H1 (cell line): ENCODE measurements around the gene CACNA1C. TPM values are rescaled to one million over a fixed set of nuclear protein-coding genes. Genes with fewer than 3 reads are reported as not detected.

Experiments
- CTCF ChIA-PET: fragments of 300-600 bp; sonication (Branson Sonifier 250); formaldehyde crosslinking; loops from one replicate; lab custom pipeline; 2021; ENCODE audit not compliant: partially characterized antibody; lab: Charles Lee
- POLR2A ChIA-PET: fragments of 300-600 bp; sonication (Branson Sonifier 250); formaldehyde crosslinking; loops from one replicate; lab custom pipeline; 2021; ENCODE audit warnings: inconsistent platforms; ENCODE audit not compliant: partially characterized antibody; lab: Charles Lee
- DNase-seq, 2 experiments: peaks; one replicate each; pipeline versions ENCODE4 v3.0.0 to v3.0.0-alpha.2; 2010 to 2022; ENCODE audit warnings: low spot score in 2 of 2, low read depth in 1 of 2, mixed read lengths in 1 of 2
- FAIRE-seq: peaks from 2 replicates; lab custom pipeline; 2011; peaks lifted over from hg19 to GRCh38; lab: Jason Lieb, UNC
- H2AFZ ChIP-seq: 2 replicates; pipeline ENCODE4 v1.8.1; 2012; ENCODE audit warnings: low read length, inconsistent platforms
- H2AK5ac ChIP-seq: 2 replicates; pipeline ENCODE4 v1.6.1; 2013; ENCODE audit warnings: low read depth, low read length
- H2BK120ac ChIP-seq: replicated peaks from 2 replicates; pipeline ENCODE3; 2013; ENCODE audit warnings: low read depth, low read length, inconsistent platforms
- H2BK12ac ChIP-seq: 2 replicates; pipeline ENCODE4 v1.6.1; 2013; ENCODE audit warnings: low read depth, low read length
- H2BK15ac ChIP-seq: 2 replicates; pipeline ENCODE4 v1.6.1; 2013; ENCODE audit warnings: low read length
- H2BK20ac ChIP-seq: 2 replicates; pipeline ENCODE4 v1.6.1; 2013; ENCODE audit warnings: low read length
- H2BK5ac ChIP-seq: 2 replicates; pipeline ENCODE4 v1.6.1; 2013; ENCODE audit warnings: low read depth, low read length
- H3K14ac ChIP-seq: 2 replicates; pipeline ENCODE4 v1.6.1; 2013; ENCODE audit warnings: inconsistent platforms; ENCODE audit not compliant: insufficient read length
- H3K18ac ChIP-seq: 2 replicates; pipeline ENCODE4 v1.6.1; 2013; ENCODE audit warnings: low read length; ENCODE audit errors: extremely low read depth
- H3K23ac ChIP-seq: 2 replicates; pipeline ENCODE4 v1.6.1; 2013; ENCODE audit warnings: inconsistent platforms; ENCODE audit not compliant: insufficient read length
- H3K23me2 ChIP-seq: 2 replicates; pipeline ENCODE4 v1.6.1; 2013; ENCODE audit warnings: low read depth, low read length
- H3K27ac ChIP-seq: 2 replicates; pipeline ENCODE4 v1.6.1; 2011; ENCODE audit warnings: low read depth, low read length, inconsistent platforms
- H3K27me3 ChIP-seq, 4 experiments: replicated peaks in 1 of 4; 1 replicate in 1 of 4; 2 replicates in 3 of 4; pipeline versions ENCODE4 v1.6.1 to v1.8.1; 2011 to 2013; ENCODE audit warnings: low read length in 3 of 4, mild to moderate bottlenecking in 3 of 4, inconsistent platforms in 2 of 4, mixed read lengths in 2 of 4, moderate library complexity in 1 of 4; ENCODE audit not compliant: control insufficient read depth in 3 of 4, insufficient read depth in 3 of 4; ENCODE audit errors: extremely low read depth in 1 of 4
- H3K36me3 ChIP-seq, 4 experiments: 2 replicates each; pipeline versions ENCODE4 v1.6.1 to v1.8.1; 2011 to 2013; ENCODE audit warnings: mild to moderate bottlenecking in 4 of 4, low read length in 3 of 4, moderate library complexity in 2 of 4, control low read depth in 1 of 4, inconsistent platforms in 1 of 4; ENCODE audit not compliant: insufficient read depth in 4 of 4, control insufficient read depth in 2 of 4
- H3K4ac ChIP-seq: replicated peaks from 2 replicates; pipeline ENCODE3; 2013; ENCODE audit warnings: low read length, low read depth, mixed read lengths, inconsistent platforms; ENCODE audit not compliant: insufficient read length
- H3K4me1 ChIP-seq, 4 experiments: replicated peaks in 1 of 4; 1 replicate in 1 of 4; 2 replicates in 3 of 4; pipeline versions ENCODE4 v1.6.1 to v1.8.1; 2011 to 2013; ENCODE audit warnings: low read length in 3 of 4, inconsistent platforms in 2 of 4, mixed read lengths in 1 of 4; ENCODE audit not compliant: insufficient read depth in 4 of 4, control insufficient read depth in 3 of 4
- H3K4me2 ChIP-seq, 2 experiments: 2 replicates each; pipeline versions ENCODE4 v1.6.1 to v1.8.1; 2011 to 2013; ENCODE audit warnings: low read depth in 2 of 2, low read length in 2 of 2, control low read depth in 1 of 2, inconsistent platforms in 1 of 2, mild to moderate bottlenecking in 1 of 2; ENCODE audit not compliant: insufficient read depth in 1 of 2
- H3K4me3 ChIP-seq, 4 experiments: fragments of 200-600, 300-600 bp in 1 of 4; sonication (generic), shearing (Covaris generic), sonication (Bioruptor Twin) in 1 of 4; 2 replicates each; pipeline versions ENCODE4 v1.5.1 to v1.8.1; 2011 to 2016; ENCODE audit warnings: low read length in 4 of 4, low read depth in 3 of 4, control low read depth in 2 of 4, inconsistent platforms in 2 of 4, mild to moderate bottlenecking in 2 of 4, mixed read lengths in 1 of 4, moderate library complexity in 1 of 4; ENCODE audit not compliant: insufficient read depth in 2 of 4; ENCODE audit errors: extremely low read depth in 1 of 4
- H3K56ac ChIP-seq: replicated peaks from 2 replicates; pipeline ENCODE3; 2013; ENCODE audit warnings: low read depth, mild to moderate bottlenecking, mixed read lengths, low read length, inconsistent platforms; ENCODE audit not compliant: insufficient read length
- H3K79me1 ChIP-seq: 2 replicates; pipeline ENCODE4 v1.6.1; 2013; ENCODE audit warnings: low read depth, low read length, control low read depth
- H3K79me2 ChIP-seq, 2 experiments: 2 replicates each; pipeline versions ENCODE4 v1.6.1 to v1.8.1; 2012 to 2013; ENCODE audit warnings: low read length in 2 of 2, mild to moderate bottlenecking in 2 of 2, inconsistent platforms in 1 of 2; ENCODE audit not compliant: insufficient read depth in 2 of 2, control insufficient read depth in 1 of 2
- H3K9ac ChIP-seq, 4 experiments: replicated peaks in 1 of 4; 1 replicate in 1 of 4; 2 replicates in 3 of 4; pipeline versions ENCODE4 v1.6.1 to v1.8.1; 2011 to 2013; ENCODE audit warnings: low read depth in 3 of 4, low read length in 3 of 4, control low read depth in 2 of 4, mild to moderate bottlenecking in 2 of 4, moderate library complexity in 2 of 4, inconsistent platforms in 1 of 4; ENCODE audit errors: extremely low read depth in 1 of 4
- H3K9me3 ChIP-seq, 2 experiments: 2 replicates each; pipeline versions ENCODE4 v1.6.1 to v1.8.1; 2012 to 2013; ENCODE audit warnings: mild to moderate bottlenecking in 2 of 2, moderate library complexity in 2 of 2, control low read depth in 1 of 2, inconsistent platforms in 1 of 2, low read depth in 1 of 2, low read length in 1 of 2, mixed read lengths in 1 of 2; ENCODE audit not compliant: insufficient read depth in 2 of 2
- H4K20me1 ChIP-seq, 2 experiments: replicated peaks in 1 of 2; 2 replicates each; pipeline versions ENCODE3 to v1.8.1; 2011 to 2013; ENCODE audit warnings: inconsistent platforms in 2 of 2, low read length in 2 of 2, mild to moderate bottlenecking in 1 of 2; ENCODE audit not compliant: insufficient read depth in 2 of 2, control insufficient read depth in 1 of 2
- H4K5ac ChIP-seq: 2 replicates; pipeline ENCODE4 v1.6.1; 2013; ENCODE audit warnings: low read length, low read depth, mixed read lengths, inconsistent platforms; ENCODE audit not compliant: insufficient read length
- H4K8ac ChIP-seq: 2 replicates; pipeline ENCODE4 v1.8.0; 2013; ENCODE audit warnings: mild to moderate bottlenecking, moderate library complexity, low read length, inconsistent platforms; ENCODE audit not compliant: insufficient read depth; ENCODE audit errors: extremely low read depth
- H4K91ac ChIP-seq: replicated peaks from 2 replicates; pipeline ENCODE3; 2013; ENCODE audit warnings: low read length, mixed read lengths, inconsistent platforms; ENCODE audit not compliant: insufficient read length
- EP300 ChIP-seq, 2 experiments: IDR thresholded peaks; 1 replicate in 1 of 2; 2 replicates in 1 of 2; pipeline ENCODE4 v1.6.1; 2011 to 2012; ENCODE audit warnings: low read depth in 2 of 2, low read length in 2 of 2, mild to moderate bottlenecking in 2 of 2, borderline replicate concordance in 1 of 2, inconsistent platforms in 1 of 2, moderate library complexity in 1 of 2
- FOSL1 ChIP-seq: IDR thresholded peaks from 2 replicates; pipeline ENCODE4 v1.6.1; 2011; ENCODE audit warnings: mild to moderate bottlenecking, low read depth, low read length, moderate library complexity; ENCODE audit not compliant: insufficient read depth
- PHF8 ChIP-seq: fragments of 200-600 bp; sonication (generic); conservative IDR thresholded peaks from 2 replicates; pipeline ENCODE4 v1.7.1; 2012; ENCODE audit warnings: low read depth, mild to moderate bottlenecking, inconsistent platforms, low read length, moderate library complexity
- RAD21 ChIP-seq, 2 experiments: IDR thresholded peaks in 1 of 2; conservative IDR thresholded peaks in 1 of 2; 2 replicates each; pipeline ENCODE4 v1.6.1; 2011; ENCODE audit warnings: low read depth in 2 of 2, low read length in 2 of 2, improper control_type of control experiment in 1 of 2, inconsistent platforms in 1 of 2, mild to moderate bottlenecking in 1 of 2, moderate library complexity in 1 of 2
- RNF2 ChIP-seq: fragments of 200-900, 300-1000 bp; sonication (generic); IDR thresholded peaks from 2 replicates; pipeline ENCODE4 v1.7.1; 2016; ENCODE audit warnings: borderline replicate concordance, low read depth, mild to moderate bottlenecking, antibody characterized with exemption, low read length; ENCODE audit not compliant: poor library complexity, severe bottlenecking; ENCODE audit errors: missing control alignments
- TAF1 ChIP-seq: IDR thresholded peaks from 2 replicates; pipeline ENCODE4 v1.6.1; 2011; ENCODE audit warnings: mild to moderate bottlenecking, low read depth, low read length
- TAF7 ChIP-seq: optimal IDR thresholded peaks from 2 replicates; pipeline ENCODE3; 2011; ENCODE audit warnings: low read depth, mild to moderate bottlenecking, inconsistent platforms, low read length, moderate library complexity, borderline replicate concordance
- WGBS, 2 experiments: shearing (Covaris generic) in 1 of 2; methylation state at CpG; one replicate each; pipeline versions ENCODE4 v1.1.6 to v1.1.7; 2013 to 2015; ENCODE audit warnings: low lambda C conversion rate in 2 of 2, mixed read lengths in 2 of 2, inconsistent platforms in 1 of 2, low coverage in 1 of 2, missing lambda C conversion rate in 1 of 2; ENCODE audit not compliant: insufficient replicate concordance in 2 of 2, insufficient coverage in 1 of 2, insufficient read length in 1 of 2; ENCODE audit errors: extremely low coverage in 1 of 2, missing lambda C conversion rate in 1 of 2; 5-methylcytosine and 5-hydroxymethylcytosine counted together
- polyA plus RNA-seq, 7 experiments: library from polyadenylated mRNA; depleted of rRNA in 3 of 7; stranded (reverse) in 5 of 7; unstranded in 2 of 7; fragments of >200 nt in 5 of 7; fragments of 200-250 nt in 2 of 7; gene quantifications; 1 replicate in 5 of 7; 2 replicates in 1 of 7; 4 replicates in 1 of 7; pipeline versions ENCODE4 v1.2.1 to v1.2.3, GENCODE V29; 2011 to 2013; ENCODE audit warnings: missing spikeins in 2 of 7, mixed read lengths in 2 of 7
- total RNA-seq: library from RNA; stranded (reverse); fragmentation: NEBNext Ultra II Directional; extraction: Animal tissue kit (Norgen Biotek cat#: 25700); gene quantifications from 2 replicates; pipeline ENCODE4 v1.2.1, GENCODE V29; 2021
- TF ChIP-seq, protein P1 (sequence below): IDR thresholded peaks from 2 replicates; pipeline ENCODE4 v1.6.1; 2012; ENCODE audit warnings: inconsistent platforms
- TF ChIP-seq, protein P2 (sequence below): IDR thresholded peaks from 2 replicates; pipeline ENCODE4 v1.6.1; 2012; ENCODE audit warnings: low read length, inconsistent platforms

The CACNA1C gene
- total and polyA plus RNA-seq, 2 of the 8 experiments (the other 6 are each of a cell fraction or from before 2014, with no cell fraction given), result 1.3 TPM

DNA sequence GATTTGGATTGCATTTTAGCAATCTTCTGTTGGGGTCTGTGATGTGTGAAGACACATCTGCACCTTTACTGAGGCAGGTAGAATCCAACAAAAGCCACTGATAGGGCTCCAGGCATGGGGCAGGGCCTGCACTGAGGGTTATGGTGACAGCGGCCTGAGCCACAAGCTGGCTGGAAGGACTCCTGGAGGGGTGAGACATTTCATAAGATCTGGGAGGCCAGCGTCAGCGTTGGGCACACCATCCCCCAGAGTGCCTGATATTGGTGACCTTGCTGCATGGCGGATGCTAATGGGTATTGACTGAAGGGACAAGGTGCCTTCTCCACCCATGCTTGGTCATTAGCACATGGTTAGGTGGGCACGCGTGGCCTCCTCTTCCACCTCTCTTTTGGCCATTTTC lies 187.6 kb downstream of the CACNA1C start:
- H3K14ac ChIP-seq, result no peak overlapping the region
- FAIRE-seq, result no peak
- H3K36me3 ChIP-seq, result no peaks in the 10 kb centered on the region
- TF ChIP-seq TAF1, result no peak
- no peak for TF ChIP-seq RAD21 (IDR thresholded peaks at IDR 0.05 in 1 of 2, conservative IDR thresholded peaks at IDR 0.05 in 1 of 2; ENCODE audit: low read depth in 2 of 2, low read length in 2 of 2)
- TF ChIP-seq RNF2, result no peak
- no peak for TF ChIP-seq PHF8
- TF ChIP-seq TAF7, result no peak
- TF ChIP-seq, protein P1, sequence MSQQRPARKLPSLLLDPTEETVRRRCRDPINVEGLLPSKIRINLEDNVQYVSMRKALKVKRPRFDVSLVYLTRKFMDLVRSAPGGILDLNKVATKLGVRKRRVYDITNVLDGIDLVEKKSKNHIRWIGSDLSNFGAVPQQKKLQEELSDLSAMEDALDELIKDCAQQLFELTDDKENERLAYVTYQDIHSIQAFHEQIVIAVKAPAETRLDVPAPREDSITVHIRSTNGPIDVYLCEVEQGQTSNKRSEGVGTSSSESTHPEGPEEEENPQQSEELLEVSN, result no peak
- TF ChIP-seq, protein P2, sequence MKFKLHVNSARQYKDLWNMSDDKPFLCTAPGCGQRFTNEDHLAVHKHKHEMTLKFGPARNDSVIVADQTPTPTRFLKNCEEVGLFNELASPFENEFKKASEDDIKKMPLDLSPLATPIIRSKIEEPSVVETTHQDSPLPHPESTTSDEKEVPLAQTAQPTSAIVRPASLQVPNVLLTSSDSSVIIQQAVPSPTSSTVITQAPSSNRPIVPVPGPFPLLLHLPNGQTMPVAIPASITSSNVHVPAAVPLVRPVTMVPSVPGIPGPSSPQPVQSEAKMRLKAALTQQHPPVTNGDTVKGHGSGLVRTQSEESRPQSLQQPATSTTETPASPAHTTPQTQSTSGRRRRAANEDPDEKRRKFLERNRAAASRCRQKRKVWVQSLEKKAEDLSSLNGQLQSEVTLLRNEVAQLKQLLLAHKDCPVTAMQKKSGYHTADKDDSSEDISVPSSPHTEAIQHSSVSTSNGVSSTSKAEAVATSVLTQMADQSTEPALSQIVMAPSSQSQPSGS, result no peak
- TF ChIP-seq EP300 (IDR thresholded peaks at IDR 0.05; ENCODE audit: borderline replicate concordance in 1 of 2, low read depth in 2 of 2, low read length in 2 of 2), result no peak
- no peak for TF ChIP-seq FOSL1
- H3K56ac ChIP-seq, result no peak overlapping the region
- no peaks in the 10 kb centered on the region for H3K23me2 ChIP-seq
- ChIA-PET POLR2A (no interaction called here), CTCF (interaction anchor here (1.0 to 4.4 kb wide), 2 partner anchors 9 to 43 kb away, joined by 3 to 19 read pairs; no protein-coding TSS in a partner anchor)
- 0 out of 2 replicates have a peak overlapping the region, but pooled peaks have one; percentile 42 for H2BK12ac ChIP-seq
- peaks cover 10 to 18% (median 16%) of the 10 kb centered on the region in 4 experiments for H3K4me1 ChIP-seq
- H2BK5ac ChIP-seq, result no peak overlapping the region
- no peaks in the 10 kb centered on the region for H4K20me1 ChIP-seq
- H2AK5ac ChIP-seq, result no peak overlapping the region
- H3K18ac ChIP-seq, result no peak overlapping the region
- no peak overlapping the region for H3K27ac ChIP-seq
- H4K5ac ChIP-seq, result no peak overlapping the region
- no peak overlapping the region for H3K4me3 ChIP-seq
- no peak overlapping the region for H2AFZ ChIP-seq
- no peak overlapping the region for H3K4me2 ChIP-seq
- no peak overlapping the region for H3K9ac ChIP-seq
- no peak for DNase-seq
- H3K79me1 ChIP-seq, result no peaks in the 10 kb centered on the region
- no peaks in the 10 kb centered on the region for H3K79me2 ChIP-seq
- 93% methylated on average over 6 of the region's 6 CpGs; no CpG with 5 or more reads in 1 of the 2 experiments for whole genome bisulfite sequencing, 2 experiments
- no peaks in the 10 kb centered on the region for H3K9me3 ChIP-seq
- H2BK15ac ChIP-seq, result no peak overlapping the region
- no peak overlapping the region for H4K91ac ChIP-seq
- no peak overlapping the region for H2BK120ac ChIP-seq
- no peak overlapping the region for H3K23ac ChIP-seq
- H4K8ac ChIP-seq, result no peak overlapping the region
- no peak overlapping the region for H3K4ac ChIP-seq
- H3K27me3 ChIP-seq, result no peaks in the 10 kb centered on the region
- H2BK20ac ChIP-seq, result no peak overlapping the region
